GM19395 (cell line): ENCODE measurements around the gene CUTA.
A peak's percentile ranks its signal among the peaks of the same experiment; 100 is the strongest.
"Not testable (repeated sequence)": the region's sequence is repeated elsewhere in the genome, so short reads cannot be mapped to it uniquely, and the experiment has no call there.

Source experiments
- ATAC-seq: cut with Tn5 transposase; IDR thresholded peaks from one replicate; pipeline ENCODE4 v1.9.1; 2021; ENCODE audit warnings: mild to moderate bottlenecking, moderate library complexity; ENCODE audit not compliant: unreplicated experiment

The CUTA gene

GRCh38 chr6:33407132-33407718 lies 10.7 kb downstream of the CUTA start:
- ATAC-seq: no peak

- ATAC-seq: no peak
These were observed 11.8 kb downstream of the CUTA start for GRCh38 chr6:33406126-33406525.

- ATAC-seq: no peak
These were observed 12.4 kb downstream of the CUTA start for GRCh38 chr6:33405386-33405940.

- ATAC-seq: no peak
These were observed 13.0 kb downstream of the CUTA start for GRCh38 chr6:33404884-33405283.

- ATAC-seq: not testable (repeated sequence)
These were observed 18.0 kb downstream of the CUTA start for GRCh38 chr6:33399881-33400280.

- not testable (repeated sequence) for ATAC-seq
These were observed 19.3 kb downstream of the CUTA start for GRCh38 chr6:33398601-33399000.

GRCh38 chr6:33397541-33397940 lies 20.4 kb downstream of the CUTA start:
- no peak for ATAC-seq

GRCh38 chr6:33392979-33393378 lies 24.9 kb downstream of the CUTA start:
- ATAC-seq: no peak

- ATAC-seq: no peak
These were observed 25.3 kb downstream of the CUTA start for GRCh38 chr6:33392595-33392948.

GRCh38 chr6:33391922-33392594 lies 25.8 kb downstream of the CUTA start:
- peak; percentile 17 for ATAC-seq

- ATAC-seq: peak; percentile 87
These were observed 26.5 kb downstream of the CUTA start, which contains the start of gene KIFC1 for GRCh38 chr6:33391278-33391921. KIFC1 (plus strand) TSS chr6:33391823; CDS start chr6:33391986, 163 bp downstream.

- peak; percentile 1 for ATAC-seq
These were observed 27.1 kb downstream of the CUTA start for GRCh38 chr6:33390767-33391277.

GRCh38 chr6:33390173-33390572 lies 27.7 kb downstream of the CUTA start:
- ATAC-seq: no peak

GRCh38 chr6:33384581-33385020 lies 33.3 kb downstream of the CUTA start:
- no peak for ATAC-seq

- ATAC-seq: no peak
These were observed 34.3 kb downstream of the CUTA start for GRCh38 chr6:33383427-33384185.

GRCh38 chr6:33380272-33380981 lies 37.5 kb downstream of the CUTA start:
- ATAC-seq: no peak

GRCh38 chr6:33379184-33379583 lies 38.7 kb downstream of the CUTA start:
- not testable (repeated sequence) for ATAC-seq

GRCh38 chr6:33377171-33377570 lies 40.7 kb downstream of the CUTA start:
- no peak for ATAC-seq

- no peak for ATAC-seq
These were observed 42.7 kb downstream of the CUTA start for GRCh38 chr6:33375143-33375671.
